RWPE1 (cell line): ENCODE measurements around the gene RNPEPL1.

Experiments used
- CTCF ChIA-PET: fragments of 350-600 bp; sonication (Branson Sonifier 250); formaldehyde crosslinking; extraction: SDS; loops from one replicate; lab custom pipeline; 2021; lab: Yijun Ruan, JAX
- POLR2A ChIA-PET: fragments of 400-600 bp; formaldehyde crosslinking; extraction: SDS; loops from one replicate; lab custom pipeline; 2020; ENCODE audit warnings: antibody characterized with exemption; ENCODE audit not compliant: low non-redundant PET; lab: Yijun Ruan, JAX
- DNase-seq: peaks from one replicate; pipeline ENCODE4 v3.0.0; 2012; ENCODE audit warnings: low spot score
- H3K27ac ChIP-seq: fragments of 450-650 bp; 2 replicates; pipeline ENCODE4 v1.5.1; 2017
- CTCF ChIP-seq: fragments of 450-650 bp; conservative IDR thresholded peaks from 2 replicates; pipeline ENCODE4 v1.5.1; 2017; ENCODE audit warnings: low read depth, mild to moderate bottlenecking

The RNPEPL1 gene

GRCh38 chr2:240628808-240629618 lies 60.7 kb downstream of the RNPEPL1 start:
- no peak for TF ChIP-seq CTCF
- POLR2A ChIA-PET = interaction anchor here (0.5 kb wide), 1 partner anchor 476 kb away, joined by 4 read pairs; no protein-coding TSS in a partner anchor
- CTCF ChIA-PET = no interaction called here
- DNase-seq = no peak
- no peak overlapping the region for H3K27ac ChIP-seq

- no peak for DNase-seq
- POLR2A ChIA-PET = interaction anchor here (0.5 kb wide), 1 partner anchor 475 kb away, joined by 4 read pairs; no protein-coding TSS in a partner anchor
Measured at GRCh38 chr2:240629619-240629967, 61.3 kb downstream of the RNPEPL1 start.

GRCh38 chr2:240629968-240630770 lies 61.9 kb downstream of the RNPEPL1 start:
- H3K27ac ChIP-seq = no peak overlapping the region
- no peak for DNase-seq
- ChIA-PET POLR2A (no interaction called here), CTCF (interaction anchor here (0.6 kb wide), 1 partner anchor 118 kb away, joined by 3 read pairs; no protein-coding TSS in a partner anchor)
- no peak for TF ChIP-seq CTCF

More at GRCh38 chr2:240629619-240629967, 61.3 kb downstream of the RNPEPL1 start:
- H3K27ac ChIP-seq = no peak overlapping the region
- TF ChIP-seq CTCF = no peak
- CTCF ChIA-PET = no interaction called here
